Adrenal gland (tissue), 5 donors: ENCODE results near the gene ZSWIM6.

Experiments
- POLR2A ChIP-seq, 2 donors: fragments of 450-650 bp; IDR thresholded peaks; one replicate each; pipeline ENCODE4 v1.6.1; 2017; ENCODE audit warnings: antibody characterized with exemption in 2 of 2, mild to moderate bottlenecking in 2 of 2, moderate library complexity in 1 of 2
- TF ChIP-seq, protein P1 (sequence below), 6 experiments: fragments of 450-650 bp in 4 of 6; fragments of 200-600 bp in 2 of 6; sonication (generic) in 1 of 6; IDR thresholded peaks; 1 replicate in 5 of 6; 2 replicates in 1 of 6; pipeline versions ENCODE4 v1.5.1 to v1.8.0; 2016 to 2021; ENCODE audit warnings: antibody characterized with exemption in 6 of 6, mild to moderate bottlenecking in 2 of 6, moderate library complexity in 1 of 6
- donor health status: DM: no; HTN: no; CAD: no.

DNA sequence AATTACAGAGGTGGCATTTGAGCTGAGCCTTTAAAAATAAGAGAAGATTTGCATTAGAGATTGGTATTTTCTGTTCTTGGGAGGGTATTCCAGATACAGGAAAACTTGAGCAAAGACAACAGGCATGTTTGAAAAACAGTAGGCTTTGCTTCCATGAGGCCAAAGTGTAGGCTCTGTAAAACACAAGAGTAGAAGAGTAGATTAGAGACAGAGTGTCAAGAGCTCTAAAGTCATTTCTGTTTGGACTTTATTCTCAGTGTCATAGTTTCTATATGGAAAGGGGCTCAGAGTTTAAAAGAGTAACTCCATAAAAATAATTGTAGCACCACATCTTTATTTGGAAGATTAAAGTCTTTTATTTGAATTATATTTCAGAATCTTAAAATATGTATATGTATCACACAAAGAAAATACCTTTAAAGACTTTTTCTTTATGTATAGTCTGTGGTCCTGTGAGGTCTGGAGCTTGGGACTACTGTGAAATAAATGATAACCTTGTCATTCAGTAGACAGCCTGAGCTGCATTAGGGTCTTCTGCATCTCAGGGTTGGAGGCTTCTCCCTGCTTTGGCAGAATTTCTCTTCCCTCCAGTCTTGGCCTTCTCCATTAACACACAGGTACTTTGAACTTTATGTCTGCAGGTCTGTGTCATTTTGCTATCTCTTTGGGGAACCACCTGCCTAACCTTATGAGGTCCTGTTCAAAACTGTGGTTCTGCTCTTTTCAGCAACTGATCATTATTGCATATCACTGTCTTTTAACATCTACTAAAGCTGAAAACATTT, 73.6 kb downstream of the ZSWIM6 start:
- TF ChIP-seq POLR2A (IDR thresholded peaks at IDR 0.05) = no peak
- TF ChIP-seq, protein P1, sequence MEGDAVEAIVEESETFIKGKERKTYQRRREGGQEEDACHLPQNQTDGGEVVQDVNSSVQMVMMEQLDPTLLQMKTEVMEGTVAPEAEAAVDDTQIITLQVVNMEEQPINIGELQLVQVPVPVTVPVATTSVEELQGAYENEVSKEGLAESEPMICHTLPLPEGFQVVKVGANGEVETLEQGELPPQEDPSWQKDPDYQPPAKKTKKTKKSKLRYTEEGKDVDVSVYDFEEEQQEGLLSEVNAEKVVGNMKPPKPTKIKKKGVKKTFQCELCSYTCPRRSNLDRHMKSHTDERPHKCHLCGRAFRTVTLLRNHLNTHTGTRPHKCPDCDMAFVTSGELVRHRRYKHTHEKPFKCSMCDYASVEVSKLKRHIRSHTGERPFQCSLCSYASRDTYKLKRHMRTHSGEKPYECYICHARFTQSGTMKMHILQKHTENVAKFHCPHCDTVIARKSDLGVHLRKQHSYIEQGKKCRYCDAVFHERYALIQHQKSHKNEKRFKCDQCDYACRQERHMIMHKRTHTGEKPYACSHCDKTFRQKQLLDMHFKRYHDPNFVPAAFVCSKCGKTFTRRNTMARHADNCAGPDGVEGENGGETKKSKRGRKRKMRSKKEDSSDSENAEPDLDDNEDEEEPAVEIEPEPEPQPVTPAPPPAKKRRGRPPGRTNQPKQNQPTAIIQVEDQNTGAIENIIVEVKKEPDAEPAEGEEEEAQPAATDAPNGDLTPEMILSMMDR (IDR thresholded peaks at IDR 0.05) = no peak
